Lung (tissue), 12 donors: ENCODE data around the gene CRY1. TPM values are rescaled to one million over a fixed set of nuclear protein-coding genes. Genes with fewer than 3 reads are reported as not detected.
A peak's percentile ranks its signal among the peaks of the same experiment; 100 is the strongest.

Experiments used
- ATAC-seq: fragments of 200-7000 bp; cut with Tn5 transposase; one replicate; pipeline ENCODE4 v1.9.1; 2020; ENCODE audit warnings: moderate number of reproducible peaks; ENCODE audit not compliant: insufficient read depth, low FRiP score
- DNase-seq, 3 donors: peaks; one replicate each; pipeline ENCODE4 v3.0.0-alpha.2; 2013 to 2017
- H3K27ac ChIP-seq, 2 donors: one replicate each; pipeline ENCODE4 v1.5.1; 2013; ENCODE audit warnings: mild to moderate bottlenecking in 2 of 2, moderate library complexity in 2 of 2, control low read depth in 1 of 2, inconsistent platforms in 1 of 2, low read depth in 1 of 2, low read length in 1 of 2
- H3K27me3 ChIP-seq, 3 donors: one replicate each; pipeline ENCODE4 v1.5.1; 2013; ENCODE audit warnings: low read length in 2 of 3; ENCODE audit not compliant: control insufficient read depth in 3 of 3, insufficient read depth in 3 of 3
- H3K36me3 ChIP-seq, 4 donors: one replicate each; pipeline ENCODE4 v1.5.1; 2013; ENCODE audit warnings: low read length in 4 of 4, mild to moderate bottlenecking in 1 of 4, moderate library complexity in 1 of 4; ENCODE audit not compliant: control insufficient read depth in 4 of 4, insufficient read depth in 4 of 4
- H3K4me1 ChIP-seq, 5 donors: one replicate each; pipeline ENCODE4 v1.5.1; 2013; ENCODE audit warnings: low read length in 5 of 5, mild to moderate bottlenecking in 2 of 5, moderate library complexity in 1 of 5; ENCODE audit not compliant: control insufficient read depth in 5 of 5, insufficient read depth in 5 of 5
- H3K4me3 ChIP-seq: one replicate; pipeline ENCODE4 v1.5.1; 2013; ENCODE audit warnings: mild to moderate bottlenecking, control low read depth, moderate library complexity
- H3K9ac ChIP-seq, 2 donors: one replicate each; pipeline ENCODE4 v1.5.1; 2013; ENCODE audit warnings: low read length in 2 of 2, control low read depth in 1 of 2; ENCODE audit not compliant: insufficient read depth in 1 of 2
- H3K9me3 ChIP-seq, 4 donors: one replicate each; pipeline ENCODE4 v1.5.1; 2013; ENCODE audit warnings: low read length in 3 of 4, mild to moderate bottlenecking in 1 of 4, moderate library complexity in 1 of 4; ENCODE audit not compliant: control insufficient read depth in 4 of 4, insufficient read depth in 3 of 4
- CTCF ChIP-seq: IDR thresholded peaks from 2 replicates; pipeline ENCODE4 v1.5.1; 2012; ENCODE audit warnings: mild to moderate bottlenecking; ENCODE audit errors: control extremely low read depth, extremely low read depth
- WGBS, 2 donors: extraction: QIAGEN DNeasy Blood & Tissue Kit; methylation state at CpG; one replicate each; pipeline ENCODE4 v1.1.7; 2013; 5-methylcytosine and 5-hydroxymethylcytosine counted together
- polyA plus RNA-seq, 2 donors: library from polyadenylated mRNA; stranded (reverse); fragments of 200-250 nt; gene quantifications; one replicate each; pipeline ENCODE4 v1.2.1, GENCODE V29; 2013
- total RNA-seq, 2 donors: library from RNA; depleted of rRNA in 1 of 2; stranded (reverse); fragments of >200 nt in 1 of 2; gene quantifications; one replicate each; pipeline ENCODE4 v1.2.1, GENCODE V29; 2014 to 2021
- donor health status: control.
- donor health status: control.
- donor health status: Bipolar disorder and iron deficiency.
- donor health status: healthy.
- donor health status: DM: yes; HTN: yes; CAD: no.

The CRY1 gene
- total and polyA plus RNA-seq, 4 donors, result 5.6 to 37.2 (median 17.9) TPM

- H3K4me1 ChIP-seq, result peaks cover 2 to 28% (median 21%) of the 10 kb centered on the region in 5 donors
- no peak overlapping the region for H3K9ac ChIP-seq
- TF ChIP-seq CTCF, result no peak
- peaks cover 3 to 30% (median 5%) of the 10 kb centered on the region in 4 donors for H3K36me3 ChIP-seq
- 78 to 94% methylated on average over 3 of the region's 3 CpGs for WGBS, 2 donors
- H3K27me3 ChIP-seq, result no peaks in the 10 kb centered on the region
- no peak overlapping the region for H3K4me3 ChIP-seq
- no peaks in the 10 kb centered on the region for H3K9me3 ChIP-seq
- ATAC-seq (no peak), DNase-seq (no peak)
- H3K27ac ChIP-seq, result peak overlapping the region in 1 of 2 donors; percentile 94
Measured at GRCh38 chr12:106975993-106976658, 117.2 kb downstream of the CRY1 start.

- peak overlapping the region in 1 of 2 donors; percentile 87 for H3K27ac ChIP-seq
- TF ChIP-seq CTCF, result no peak
- no peak overlapping the region for H3K4me3 ChIP-seq
- peaks cover 2 to 27% (median 17%) of the 10 kb centered on the region in 5 donors for H3K4me1 ChIP-seq
- H3K9ac ChIP-seq, result no peak overlapping the region
- 97 to 98% methylated on average over 8 of the region's 8 CpGs for WGBS, 2 donors
- no peaks in the 10 kb centered on the region for H3K27me3 ChIP-seq
- no peak for DNase-seq
- no peak for ATAC-seq
- H3K9me3 ChIP-seq, result no peaks in the 10 kb centered on the region
- H3K36me3 ChIP-seq, result peaks cover 4 to 39% (median 8%) of the 10 kb centered on the region in 4 donors
Measured at GRCh38 chr12:106975098-106975497, 118.3 kb downstream of the CRY1 start.

- peaks cover 2 to 27% (median 17%) of the 10 kb centered on the region in 5 donors for H3K4me1 ChIP-seq
- no peaks in the 10 kb centered on the region for H3K9me3 ChIP-seq
- ATAC-seq, result no peak
- H3K36me3 ChIP-seq, result peaks cover 4 to 39% (median 8%) of the 10 kb centered on the region in 4 donors
- no peak for TF ChIP-seq CTCF
- 62 to 66% methylated on average over 3 of the region's 3 CpGs for WGBS, 2 donors
- no peak for DNase-seq
- no peak overlapping the region for H3K27ac ChIP-seq
- no peak overlapping the region for H3K4me3 ChIP-seq
- no peaks in the 10 kb centered on the region for H3K27me3 ChIP-seq
- H3K9ac ChIP-seq, result no peak overlapping the region
Measured at GRCh38 chr12:106974511-106974910, 118.8 kb downstream of the CRY1 start.
